IPS DF 4.7 (cell line): Measurements from ENCODE around the gene CMPK2.

Experiments
- DNase-seq: peaks from one replicate; pipeline ENCODE4 v3.0.0-alpha.2; 2013; ENCODE audit warnings: low spot score; ENCODE audit errors: extremely low read depth

CMPK2 gene

GRCh38 chr2:6813573-6813972 lies 52.1 kb downstream of the CMPK2 start:
- DNase-seq: no peak

DNA sequence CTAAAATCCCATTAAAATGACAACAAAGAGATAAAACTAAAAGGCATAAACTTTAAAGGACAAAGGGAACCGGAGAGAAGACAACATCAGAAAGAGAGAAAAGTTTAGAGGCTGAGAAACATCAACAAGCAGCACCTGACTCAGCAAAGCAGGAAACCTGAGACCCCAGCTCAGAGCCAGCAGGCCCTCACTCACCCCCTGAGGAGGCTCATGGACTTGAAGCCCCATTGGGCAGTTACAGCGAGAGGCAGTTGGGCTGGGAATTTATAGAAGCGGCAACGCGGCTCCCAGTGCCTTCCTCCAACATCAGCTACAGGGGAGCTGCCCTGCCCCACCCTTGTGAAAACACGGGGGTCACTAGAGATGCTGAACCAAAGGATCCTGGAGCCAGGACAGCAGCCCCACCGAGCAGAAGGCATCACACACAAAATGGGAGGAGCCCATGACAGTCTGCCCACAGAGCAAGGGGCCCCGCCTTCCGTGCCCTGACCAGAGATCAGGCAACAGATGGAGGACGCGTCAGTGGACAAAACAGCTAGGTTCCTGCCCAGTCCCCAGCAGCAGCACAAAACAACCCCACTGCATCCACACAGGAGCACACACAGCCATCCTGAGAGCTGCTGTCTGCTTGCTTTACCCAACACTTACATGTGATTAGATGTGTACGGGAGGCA lies 52.7 kb downstream of the CMPK2 start:
- no peak for DNase-seq

- no peak for DNase-seq
Measured at GRCh38 chr2:6810961-6811360, 54.7 kb downstream of the CMPK2 start.

GRCh38 chr2:6808426-6808825 lies 57.3 kb downstream of the CMPK2 start:
- no peak for DNase-seq

GRCh38 chr2:6806604-6807003 lies 59.1 kb downstream of the CMPK2 start:
- DNase-seq: peak; percentile 53

DNA sequence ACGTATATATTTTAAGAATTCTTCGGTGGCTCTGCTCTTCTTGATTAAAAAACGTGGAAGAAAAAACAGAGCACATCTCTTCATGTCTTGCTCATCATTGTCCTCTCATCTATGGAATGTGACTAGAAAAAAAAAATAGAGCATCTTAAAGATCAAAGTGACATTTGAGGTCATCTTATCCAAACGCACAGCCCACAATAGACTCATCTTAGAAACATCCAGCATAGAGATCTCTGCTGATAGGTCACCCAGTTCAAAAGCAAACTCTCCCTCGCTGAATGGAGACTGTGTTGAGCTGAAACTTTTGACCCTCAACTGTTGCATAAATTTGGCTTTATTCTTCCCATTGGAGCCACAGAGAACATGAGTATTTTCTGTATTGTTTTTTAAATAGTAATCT lies 65.2 kb downstream of the CMPK2 start:
- DNase-seq: no peak
